Heart left ventricle (tissue), 13 donors: ENCODE measurements around the gene SH3TC1.

Experiments
- POLR2A ChIP-seq, 2 donors: fragments of 450-650 bp; IDR thresholded peaks; one replicate each; pipeline ENCODE4 v1.6.1; 2017; ENCODE audit warnings: antibody characterized with exemption in 2 of 2, mild to moderate bottlenecking in 2 of 2, moderate library complexity in 2 of 2
- TF ChIP-seq, protein P1 (sequence below), 12 donors: fragments of 200-600 bp; sonication (generic) in 4 of 12; IDR thresholded peaks; one replicate each; pipeline versions ENCODE4 v1.5.0 to v1.8.0; 2018 to 2022; ENCODE audit warnings: antibody characterized with exemption in 12 of 12, mild to moderate bottlenecking in 5 of 12
- donor health status: ischemic (EF 13 %, LVEDD 7.1; RV severe dilation, severe dysfunction).
- donor health status: DM: no; HTN: yes; CAD: no.
- donor health status: DM: no; HTN: no; CAD: no.
- donor health status: ischemic (EF 25% LVEDD 6.9; RV normal size, moderate dysfunction).
- donor health status: ischemic (EF 25% LVEDD 5.7; RV mildly dilated, moderate dysfunction).
- donor health status: ischemic (EF 35%, LVEDD 5.7; RV mildly dilated, moderate dysfunction).
- donor health status: nonischemic (EF 11% LVEDD 7.7; RV severe dilation, severe dysfunction).
- donor health status: DM: yes; HTN: yes; CAD: no.
- donor health status: PGD.
- donor health status: ischemic (EF 29% LVEDD 5.4; RV normal size, mild dysfunction).
- donor health status: nonischemic (EF 23%, LVEDD 6.1; RV moderate dilation, normal function).

GRCh38 chr4:8284391-8284790 lies 85.3 kb downstream of the SH3TC1 start:
- TF ChIP-seq, protein P1, sequence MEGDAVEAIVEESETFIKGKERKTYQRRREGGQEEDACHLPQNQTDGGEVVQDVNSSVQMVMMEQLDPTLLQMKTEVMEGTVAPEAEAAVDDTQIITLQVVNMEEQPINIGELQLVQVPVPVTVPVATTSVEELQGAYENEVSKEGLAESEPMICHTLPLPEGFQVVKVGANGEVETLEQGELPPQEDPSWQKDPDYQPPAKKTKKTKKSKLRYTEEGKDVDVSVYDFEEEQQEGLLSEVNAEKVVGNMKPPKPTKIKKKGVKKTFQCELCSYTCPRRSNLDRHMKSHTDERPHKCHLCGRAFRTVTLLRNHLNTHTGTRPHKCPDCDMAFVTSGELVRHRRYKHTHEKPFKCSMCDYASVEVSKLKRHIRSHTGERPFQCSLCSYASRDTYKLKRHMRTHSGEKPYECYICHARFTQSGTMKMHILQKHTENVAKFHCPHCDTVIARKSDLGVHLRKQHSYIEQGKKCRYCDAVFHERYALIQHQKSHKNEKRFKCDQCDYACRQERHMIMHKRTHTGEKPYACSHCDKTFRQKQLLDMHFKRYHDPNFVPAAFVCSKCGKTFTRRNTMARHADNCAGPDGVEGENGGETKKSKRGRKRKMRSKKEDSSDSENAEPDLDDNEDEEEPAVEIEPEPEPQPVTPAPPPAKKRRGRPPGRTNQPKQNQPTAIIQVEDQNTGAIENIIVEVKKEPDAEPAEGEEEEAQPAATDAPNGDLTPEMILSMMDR (IDR thresholded peaks at IDR 0.05): no peak
- TF ChIP-seq POLR2A (IDR thresholded peaks at IDR 0.05): no peak
